Stimulated activated memory B cell treated with anti-CD40 and anti-IgM and Interleukin-4, amounts not matched to agents 10 μg/mL and 1 μg/mL and 100 μg/mL, for 72 hours (primary cell): ENCODE results near the gene STX1A.
"Not testable (repeated sequence)": the region's sequence is repeated elsewhere in the genome, so short reads cannot be mapped to it uniquely, and the experiment has no call there.

Source experiments
- ATAC-seq: fragments of 150-1000 bp; cut with Tn5 transposase; 2 replicates; pipeline ENCODE4 v1.10.0; 2021
- H3K27ac Mint-ChIP-seq: one replicate; pipeline ENCODE4 v1.8.0; 2022; ENCODE audit warnings: mild to moderate bottlenecking, mixed read lengths
- H3K27me3 Mint-ChIP-seq: one replicate; pipeline ENCODE4 v1.8.0; 2022; ENCODE audit warnings: mixed read lengths
- H3K36me3 Mint-ChIP-seq: one replicate; pipeline ENCODE4 v1.8.0; 2022; ENCODE audit warnings: mixed read lengths
- H3K4me1 Mint-ChIP-seq: one replicate; pipeline ENCODE4 v1.8.0; 2022; ENCODE audit warnings: mixed read lengths
- H3K4me3 Mint-ChIP-seq: one replicate; pipeline ENCODE4 v1.8.0; 2022; ENCODE audit warnings: mild to moderate bottlenecking, moderate library complexity, mixed read lengths
- H3K9me3 Mint-ChIP-seq: one replicate; pipeline ENCODE4 v1.8.0; 2022; ENCODE audit warnings: mixed read lengths

The STX1A gene

DNA sequence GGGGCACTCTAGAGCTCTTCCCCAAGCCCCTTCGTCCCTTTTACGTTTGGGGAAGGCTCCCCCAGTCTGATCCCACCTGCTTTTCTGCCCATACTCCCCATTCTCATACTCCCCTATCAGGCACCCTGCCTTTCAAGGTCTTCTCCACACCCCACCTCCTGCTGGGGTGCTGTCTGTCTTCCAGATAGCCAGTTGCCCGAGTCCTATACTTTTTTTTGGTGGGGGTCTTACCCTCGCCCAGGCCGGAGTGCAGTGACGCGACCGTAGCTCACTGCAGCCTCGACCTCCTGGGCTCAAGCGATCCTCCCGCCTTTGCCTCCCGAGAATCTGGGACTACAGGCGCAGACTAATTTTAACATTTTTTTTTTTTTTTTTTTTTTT lies 19.9 kb upstream of the STX1A start:
- Mint-ChIP-seq H3K4me1 (peaks cover 45% of the 10 kb centered on the region), H3K36me3 (no peaks in the 10 kb centered on the region), H3K27me3 (no peaks in the 10 kb centered on the region), H3K4me3 (peak overlapping the region; percentile 95), H3K27ac (peak overlapping the region; percentile 94), H3K9me3 (no peaks in the 10 kb centered on the region)
- peak; percentile 0 for ATAC-seq

GRCh38 chr7:73738612-73739386 lies 19.3 kb upstream of the STX1A start, which contains the start of gene ABHD11:
Gene ABHD11 (minus strand): TSS chr7:73738802. CDS start chr7:73738770, 32 bp downstream.
- Mint-ChIP-seq H3K4me3 (peak within 1 kb of the TSS; percentile 95), H3K27me3 (no peaks in the 10 kb centered on the region), H3K27ac (peak within 1 kb of the TSS; percentile 94), H3K9me3 (no peaks in the 10 kb centered on the region), H3K4me1 (peaks cover 44% of the 10 kb centered on the region), H3K36me3 (no peaks in the 10 kb centered on the region)
- peak; percentile 97 for ATAC-seq

- H3K27me3 Mint-ChIP-seq: no peaks in the 10 kb centered on the region
- no peaks in the 10 kb centered on the region for H3K36me3 Mint-ChIP-seq
- peak; percentile 39 for ATAC-seq
- peak overlapping the region; percentile 94 for H3K27ac Mint-ChIP-seq
- peaks cover 38% of the 10 kb centered on the region for H3K4me1 Mint-ChIP-seq
- no peaks in the 10 kb centered on the region for H3K9me3 Mint-ChIP-seq
- H3K4me3 Mint-ChIP-seq: peak overlapping the region; percentile 95
Observed at GRCh38 chr7:73738220-73738611, 18.7 kb upstream of the STX1A start.

GRCh38 chr7:73737491-73738219 lies 18.2 kb upstream of the STX1A start:
- no peak for ATAC-seq
- Mint-ChIP-seq H3K9me3 (no peaks in the 10 kb centered on the region), H3K36me3 (no peaks in the 10 kb centered on the region), H3K27ac (peak overlapping the region; percentile 94), H3K4me3 (peak overlapping the region; percentile 95), H3K4me1 (peaks cover 32% of the 10 kb centered on the region), H3K27me3 (no peaks in the 10 kb centered on the region)

- Mint-ChIP-seq H3K36me3 (no peaks in the 10 kb centered on the region), H3K27me3 (no peaks in the 10 kb centered on the region), H3K4me1 (peaks cover 27% of the 10 kb centered on the region), H3K27ac (no peak overlapping the region), H3K4me3 (peak overlapping the region; percentile 95), H3K9me3 (no peaks in the 10 kb centered on the region)
- no peak for ATAC-seq
Observed at GRCh38 chr7:73736885-73737284, 17.4 kb upstream of the STX1A start.

- Mint-ChIP-seq H3K4me3 (no peak overlapping the region), H3K4me1 (peaks cover 27% of the 10 kb centered on the region), H3K9me3 (no peaks in the 10 kb centered on the region), H3K36me3 (no peaks in the 10 kb centered on the region), H3K27me3 (no peaks in the 10 kb centered on the region), H3K27ac (no peak overlapping the region)
- no peak for ATAC-seq
Observed at GRCh38 chr7:73735528-73735905, 16.0 kb upstream of the STX1A start.

DNA sequence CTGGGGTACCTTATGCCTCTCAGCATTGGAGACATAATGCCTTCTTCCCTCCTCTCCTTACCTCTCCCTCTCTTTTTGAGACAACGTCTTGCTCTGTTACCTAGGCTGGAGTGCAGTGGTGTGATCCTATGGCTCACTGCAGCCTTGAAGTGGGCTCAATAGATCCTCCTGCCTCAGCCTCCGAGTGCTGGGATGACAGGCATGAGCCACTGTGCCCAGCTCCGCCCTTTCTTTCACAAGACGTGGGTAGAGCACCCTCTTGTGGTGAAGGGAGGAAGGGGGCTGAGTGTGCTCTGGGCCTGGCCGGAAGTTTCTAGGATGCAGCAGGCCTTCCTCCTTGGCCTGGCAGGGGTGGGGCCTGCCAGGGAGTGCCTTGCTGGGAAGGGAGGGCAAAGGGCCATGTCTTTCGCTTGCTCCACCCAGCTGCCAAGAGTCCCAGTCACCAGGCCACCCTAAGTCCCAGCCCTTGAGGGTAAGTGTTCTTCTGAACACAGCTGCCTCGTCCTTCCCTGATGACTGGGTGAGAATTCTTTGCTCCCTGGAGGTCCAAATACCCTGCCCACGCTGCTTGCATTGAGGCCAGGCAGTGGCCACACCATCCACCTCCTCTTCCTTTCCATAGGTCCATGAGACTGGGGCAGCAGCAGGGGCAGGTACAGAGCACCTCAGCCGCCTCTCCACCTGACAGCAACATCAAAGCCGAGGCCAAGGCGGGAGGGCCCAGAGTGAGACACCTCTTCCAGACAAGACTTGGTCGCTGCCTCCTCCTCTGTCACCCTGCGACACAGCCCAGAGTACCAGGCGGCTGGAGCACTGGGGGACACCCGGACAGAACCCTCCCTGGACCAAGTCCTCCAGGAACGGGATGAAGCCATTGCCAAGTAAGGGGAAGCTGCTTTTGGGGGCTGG lies 15.4 kb upstream of the STX1A start:
- H3K9me3 Mint-ChIP-seq: no peaks in the 10 kb centered on the region
- no peaks in the 10 kb centered on the region for H3K27me3 Mint-ChIP-seq
- no peaks in the 10 kb centered on the region for H3K36me3 Mint-ChIP-seq
- no peak overlapping the region for H3K4me3 Mint-ChIP-seq
- peaks cover 27% of the 10 kb centered on the region for H3K4me1 Mint-ChIP-seq
- peak; percentile 44 for ATAC-seq
- H3K27ac Mint-ChIP-seq: no peak overlapping the region

DNA sequence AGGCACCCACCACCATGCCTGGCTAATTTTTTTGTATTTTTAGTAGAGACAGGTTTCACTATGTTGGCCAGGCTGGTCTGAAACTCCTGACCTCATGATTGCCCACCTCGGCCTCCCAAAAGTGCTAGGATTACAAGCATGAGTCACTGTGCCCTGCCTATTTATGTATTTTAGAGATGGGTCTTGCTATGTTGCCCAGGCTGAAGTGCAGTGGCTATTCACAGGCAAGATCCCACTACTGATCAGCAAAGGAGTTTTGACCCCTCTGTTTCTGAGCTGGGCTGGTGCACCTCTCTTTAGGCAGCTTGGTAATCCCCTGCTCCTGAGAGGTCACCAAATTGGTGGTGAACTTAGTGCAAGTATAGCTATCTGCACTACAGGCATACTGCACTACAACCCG lies 12.9 kb upstream of the STX1A start:
- Mint-ChIP-seq H3K27ac (no peak overlapping the region), H3K9me3 (no peaks in the 10 kb centered on the region), H3K4me3 (no peak overlapping the region), H3K36me3 (no peaks in the 10 kb centered on the region), H3K27me3 (peaks cover 15% of the 10 kb centered on the region), H3K4me1 (peaks cover 13% of the 10 kb centered on the region)
- ATAC-seq: no peak

DNA sequence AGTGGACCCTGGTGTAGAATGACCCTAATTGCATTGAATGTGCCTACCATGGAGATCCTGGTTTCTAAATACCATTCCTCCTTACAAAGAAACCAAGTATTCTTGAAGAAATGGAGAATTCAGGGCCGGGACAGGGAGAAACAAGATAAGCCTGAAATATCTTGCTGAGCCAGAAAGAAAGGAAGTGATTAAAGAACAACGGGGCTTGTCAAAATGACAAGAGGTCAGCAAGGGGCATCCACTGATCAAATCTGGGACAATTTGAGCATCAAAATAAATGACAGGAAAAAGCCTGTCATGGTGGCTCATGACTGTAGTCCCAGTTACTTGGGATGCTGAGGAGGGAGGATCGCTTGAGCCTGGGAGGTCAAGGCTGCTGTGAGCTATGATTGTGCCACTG lies 11.0 kb upstream of the STX1A start:
- Mint-ChIP-seq H3K27ac (no peak overlapping the region), H3K27me3 (peaks cover 15% of the 10 kb centered on the region), H3K9me3 (no peaks in the 10 kb centered on the region), H3K4me3 (no peak overlapping the region), H3K36me3 (no peaks in the 10 kb centered on the region), H3K4me1 (peaks cover 10% of the 10 kb centered on the region)
- no peak for ATAC-seq

GRCh38 chr7:73728551-73728950 lies 9.1 kb upstream of the STX1A start:
- no peaks in the 10 kb centered on the region for H3K36me3 Mint-ChIP-seq
- ATAC-seq: no peak
- H3K4me3 Mint-ChIP-seq: no peak overlapping the region
- no peaks in the 10 kb centered on the region for H3K9me3 Mint-ChIP-seq
- peaks cover 23% of the 10 kb centered on the region for H3K27me3 Mint-ChIP-seq
- H3K27ac Mint-ChIP-seq: no peak overlapping the region
- no peaks in the 10 kb centered on the region for H3K4me1 Mint-ChIP-seq

GRCh38 chr7:73727952-73728351 lies 8.5 kb upstream of the STX1A start:
- Mint-ChIP-seq H3K27ac (no peak overlapping the region), H3K27me3 (peaks cover 23% of the 10 kb centered on the region), H3K4me1 (no peaks in the 10 kb centered on the region), H3K9me3 (no peaks in the 10 kb centered on the region), H3K36me3 (no peaks in the 10 kb centered on the region), H3K4me3 (no peak overlapping the region)
- no peak for ATAC-seq

GRCh38 chr7:73726083-73726466 lies 6.6 kb upstream of the STX1A start:
- Mint-ChIP-seq H3K4me1 (no peaks in the 10 kb centered on the region), H3K4me3 (no peak overlapping the region), H3K27me3 (peaks cover 23% of the 10 kb centered on the region), H3K27ac (no peak overlapping the region), H3K36me3 (no peaks in the 10 kb centered on the region), H3K9me3 (no peaks in the 10 kb centered on the region)
- ATAC-seq: no peak

- no peaks in the 10 kb centered on the region for H3K9me3 Mint-ChIP-seq
- no peaks in the 10 kb centered on the region for H3K36me3 Mint-ChIP-seq
- peaks cover 8% of the 10 kb centered on the region for H3K4me1 Mint-ChIP-seq
- H3K27ac Mint-ChIP-seq: no peak overlapping the region
- peaks cover 34% of the 10 kb centered on the region for H3K27me3 Mint-ChIP-seq
- no peak for ATAC-seq
- no peak overlapping the region for H3K4me3 Mint-ChIP-seq
Observed at GRCh38 chr7:73723813-73724212, 4.3 kb upstream of the STX1A start.

DNA sequence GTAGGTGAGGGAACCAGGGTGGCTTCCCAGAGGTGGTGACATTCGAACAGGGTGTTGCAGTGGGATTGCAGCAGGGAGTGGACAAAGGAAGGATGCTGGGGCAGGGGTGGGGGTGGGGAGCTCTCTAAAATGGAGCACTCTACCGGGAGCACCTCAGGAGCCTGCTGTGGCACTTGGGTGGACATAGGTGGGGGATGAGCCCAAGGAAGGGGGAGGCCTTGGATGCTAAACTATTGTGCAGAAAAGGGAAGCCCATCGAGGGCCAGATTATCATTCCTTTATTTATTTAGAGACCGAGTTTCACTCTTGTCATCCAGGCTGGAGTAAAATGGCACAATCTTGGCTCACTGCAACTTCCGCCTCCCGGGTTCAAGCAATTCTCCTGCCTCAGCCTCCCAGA lies 3.3 kb upstream of the STX1A start:
- Mint-ChIP-seq H3K9me3 (no peaks in the 10 kb centered on the region), H3K4me3 (no peak overlapping the region), H3K27ac (no peak overlapping the region), H3K36me3 (no peaks in the 10 kb centered on the region), H3K4me1 (peaks cover 18% of the 10 kb centered on the region), H3K27me3 (peaks cover 31% of the 10 kb centered on the region)
- ATAC-seq: no peak

DNA sequence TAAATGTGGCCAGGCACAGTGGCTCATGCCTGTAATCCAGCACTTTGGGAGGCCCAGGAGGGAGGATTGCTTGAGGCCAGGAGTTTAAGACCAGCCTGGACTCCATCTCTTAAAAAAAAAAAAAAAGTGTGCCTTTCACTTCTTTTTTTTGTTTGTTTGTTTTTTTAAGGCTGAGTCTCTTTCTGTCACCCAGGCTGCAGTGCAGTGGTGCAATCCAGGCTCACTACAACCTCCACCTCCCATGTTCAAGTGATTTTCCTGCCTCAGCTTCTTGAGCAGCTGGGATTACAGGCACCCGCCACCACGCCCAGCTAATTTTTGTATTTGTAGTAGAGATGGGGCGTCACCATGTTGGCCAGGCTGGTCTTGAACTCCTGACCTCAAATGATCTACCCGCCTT lies 2.7 kb upstream of the STX1A start:
- not testable (repeated sequence) for H3K9me3 Mint-ChIP-seq, H3K4me3 Mint-ChIP-seq, ATAC-seq, H3K27ac Mint-ChIP-seq, H3K36me3 Mint-ChIP-seq
- Mint-ChIP-seq H3K27me3 (peaks cover 33% of the 10 kb centered on the region), H3K4me1 (peaks cover 23% of the 10 kb centered on the region)
